K562 (cell line): ENCODE measurements around the gene SLC22A4. TPM values are rescaled to one million over a fixed set of nuclear protein-coding genes. Genes with fewer than 3 reads are reported as not detected.

ENCODE experiments used
- ATF7 ChIP-seq: fragments of 450-650 bp; IDR thresholded peaks from 2 replicates; pipeline ENCODE4 v1.7.1; 2014; ENCODE audit warnings: mild to moderate bottlenecking, moderate library complexity
- KAT7 ChIP-seq: sonication (generic); formaldehyde crosslinking; IDR thresholded peaks from 2 replicates; pipeline ENCODE4 v1.8.0; 2022; ENCODE audit warnings: missing genetic modification reagents, mild to moderate bottlenecking, borderline replicate concordance
- MAFF ChIP-seq: IDR thresholded peaks from 2 replicates; pipeline ENCODE4 v1.6.1; 2012; ENCODE audit warnings: low read length, improper control_type of control experiment
- MAX ChIP-seq: sonication (generic); formaldehyde crosslinking; IDR thresholded peaks from 2 replicates; pipeline ENCODE4 v1.9.0; 2022; ENCODE audit warnings: mild to moderate bottlenecking, missing genetic modification reagents
- MBD1 ChIP-seq: fragments of 250-450 bp; sonication (Bioruptor Pico); IDR thresholded peaks from 2 replicates; pipeline ENCODE4 v1.8.0; 2022; ENCODE audit warnings: inconsistent platforms
- NR2C2 ChIP-seq, 2 experiments: fragments of 200-800 bp in 1 of 2; sonication (Bioruptor generic) in 1 of 2; sonication (generic) in 1 of 2; formaldehyde crosslinking in 1 of 2; IDR thresholded peaks; 2 replicates each; pipeline versions ENCODE4 v1.6.1 to v1.8.0; 2016 to 2022; ENCODE audit warnings: mild to moderate bottlenecking in 1 of 2, missing compliant biosample characterization in 1 of 2, missing genetic modification characterization in 1 of 2, missing genetic modification reagents in 1 of 2
- NUFIP1 ChIP-seq: fragments of 450-650 bp; IDR thresholded peaks from 2 replicates; pipeline ENCODE4 v1.6.1; 2018; ENCODE audit not compliant: partially characterized antibody
- PHF20 ChIP-seq: fragments of 450-650 bp; IDR thresholded peaks from 2 replicates; pipeline ENCODE4 v1.6.1; 2018; ENCODE audit not compliant: partially characterized antibody
- RB1 ChIP-seq: fragments of 450-650 bp; IDR thresholded peaks from 2 replicates; pipeline ENCODE4 v1.6.1; 2017; ENCODE audit warnings: low read depth, mild to moderate bottlenecking
- SMAD1 ChIP-seq: fragments of 150-350 bp; IDR thresholded peaks from 2 replicates; pipeline ENCODE4 v1.6.1; 2014; ENCODE audit warnings: low read length, low read depth; ENCODE audit not compliant: partially characterized antibody
- SRSF3 ChIP-seq: fragments of 200-400 bp; formaldehyde crosslinking; IDR thresholded peaks from 2 replicates; pipeline ENCODE4 v1.6.1; 2016; ENCODE audit warnings: mild to moderate bottlenecking, low read length, moderate library complexity; ENCODE audit not compliant: insufficient read depth
- TEAD1 ChIP-seq, 2 experiments: fragments of 450-650 bp in 1 of 2; sonication (generic) in 1 of 2; formaldehyde crosslinking; IDR thresholded peaks; 2 replicates each; pipeline versions ENCODE4 v1.4.0 to v1.8.0; 2020 to 2022; ENCODE audit warnings: mild to moderate bottlenecking in 2 of 2, missing genetic modification reagents in 1 of 2
- ZNF124 ChIP-seq: sonication (generic); formaldehyde crosslinking; IDR thresholded peaks from 2 replicates; pipeline ENCODE4 v1.8.1; 2022; ENCODE audit warnings: missing genetic modification reagents
- ZNF282 ChIP-seq: sonication (generic); formaldehyde crosslinking; IDR thresholded peaks from 2 replicates; pipeline ENCODE4 v1.8.1; 2023; ENCODE audit warnings: missing genetic modification reagents
- ZNF384 ChIP-seq: IDR thresholded peaks from 2 replicates; pipeline ENCODE4 v1.6.1; 2012; ENCODE audit warnings: low read depth, low read length, improper control_type of control experiment
- ZNF41 ChIP-seq: fragments of 250-450 bp; sonication (Bioruptor Pico); conservative IDR thresholded peaks from 2 replicates; pipeline ENCODE4 v1.4.0; 2020; ENCODE audit warnings: mild to moderate bottlenecking
- ZNF57 ChIP-seq: fragments of 450-650 bp; formaldehyde crosslinking; IDR thresholded peaks from 2 replicates; pipeline ENCODE4 v1.4.0; 2020; ENCODE audit warnings: mild to moderate bottlenecking, moderate library complexity
- ZNF592 ChIP-seq: fragments of 450-650 bp; IDR thresholded peaks from 2 replicates; pipeline ENCODE4 v1.6.1; 2017; ENCODE audit warnings: antibody characterized with exemption, mild to moderate bottlenecking
- ZNF696 ChIP-seq: fragments of 250-450 bp; sonication (Bioruptor Pico); conservative IDR thresholded peaks from 2 replicates; pipeline ENCODE4 v1.4.0; 2020; ENCODE audit warnings: mild to moderate bottlenecking, moderate library complexity
- polyA plus RNA-seq, 8 experiments: library from polyadenylated mRNA; depleted of rRNA in 4 of 8; stranded (reverse) in 5 of 8; unstranded in 3 of 8; fragments of >200 nt; fragmentation: Nextera tagmentation in 2 of 8; fragmentation: Illumina TruSeq in 1 of 8; extraction: Ambion mirVana in 2 of 8; extraction: Trizol in 1 of 8; gene quantifications; 2 replicates each; pipeline versions ENCODE4 v1.2.1 to v1.2.3, GENCODE V29; 2011 to 2014; ENCODE audit warnings: inconsistent platforms in 1 of 8, missing spikeins in 1 of 8
- total RNA-seq, 7 experiments: library from RNA; depleted of rRNA in 6 of 7; stranded (reverse); fragments of >200 nt in 6 of 7; fragmentation: Illumina TruSeq in 2 of 7; extraction: Trizol in 2 of 7; gene quantifications; 2 replicates each; pipeline versions ENCODE4 v1.2.1 to v1.2.3, GENCODE V29; 2011 to 2021; ENCODE audit warnings: low replicate concordance in 1 of 7
- TF ChIP-seq, protein P1 (sequence below): fragments of 200-800 bp; sonication (Bioruptor generic); IDR thresholded peaks from 2 replicates; pipeline ENCODE4 v1.6.1; 2017; ENCODE audit warnings: missing genetic modification characterization, missing compliant biosample characterization

Gene SLC22A4
- total and polyA plus RNA-seq, 9 of the 15 experiments (the other 6 are each of a cell fraction or from before 2014, with no cell fraction given): 2.7 to 9.5 (median 6.2) TPM

GRCh38 chr5:132293066-132293991, 865 bp upstream of the SLC22A4 start (continued):
- TF ChIP-seq MAFF (no peak), PHF20 (peak; percentile 63), MBD1 (CRISPR knock-in tag) (no peak), NUFIP1 (no peak), RB1 (peak; percentile 35), ZNF696 (CRISPR knock-in tag) (no peak), ZNF124 (CRISPR knock-in tag) (no peak), MAX (CRISPR knock-in tag) (no peak), TEAD1 (CRISPR knock-in tag; IDR thresholded peaks at IDR 0.05) (no peak), SMAD1 (peak; percentile 93), SRSF3 (no peak), KAT7 (CRISPR knock-in tag) (peak; percentile 95), ZNF41 (CRISPR knock-in tag) (no peak), NR2C2 (CRISPR knock-in tag; IDR thresholded peaks at IDR 0.05) (peak; percentile 70), NR2C2 (tag; IDR thresholded peaks at IDR 0.05) (peak; percentile 87), ZNF57 (no peak; the same call in 1 of the 2 replicates), ZNF384 (no peak), ZNF592 (peak; percentile 92), ATF7 (peak; percentile 91), ZNF282 (CRISPR knock-in tag) (0 out of 2 replicates have a peak, but pooled peaks have one; percentile 30)
- TF ChIP-seq, protein P1, sequence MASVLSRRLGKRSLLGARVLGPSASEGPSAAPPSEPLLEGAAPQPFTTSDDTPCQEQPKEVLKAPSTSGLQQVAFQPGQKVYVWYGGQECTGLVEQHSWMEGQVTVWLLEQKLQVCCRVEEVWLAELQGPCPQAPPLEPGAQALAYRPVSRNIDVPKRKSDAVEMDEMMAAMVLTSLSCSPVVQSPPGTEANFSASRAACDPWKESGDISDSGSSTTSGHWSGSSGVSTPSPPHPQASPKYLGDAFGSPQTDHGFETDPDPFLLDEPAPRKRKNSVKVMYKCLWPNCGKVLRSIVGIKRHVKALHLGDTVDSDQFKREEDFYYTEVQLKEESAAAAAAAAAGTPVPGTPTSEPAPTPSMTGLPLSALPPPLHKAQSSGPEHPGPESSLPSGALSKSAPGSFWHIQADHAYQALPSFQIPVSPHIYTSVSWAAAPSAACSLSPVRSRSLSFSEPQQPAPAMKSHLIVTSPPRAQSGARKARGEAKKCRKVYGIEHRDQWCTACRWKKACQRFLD (CRISPR knock-in tag): peak; percentile 90
